Peyer's patch (tissue), 4 donors: ENCODE measurements around the gene EPHB1.

Source experiments
- POLR2A ChIP-seq, 2 donors: fragments of 450-650 bp; IDR thresholded peaks; one replicate each; pipeline ENCODE4 v1.5.1; 2017; ENCODE audit warnings: antibody characterized with exemption in 2 of 2, mild to moderate bottlenecking in 2 of 2, moderate library complexity in 2 of 2
- TF ChIP-seq, protein P1 (sequence below), 6 experiments: fragments of 450-650 bp in 4 of 6; fragments of 200-600 bp in 2 of 6; sonication (generic) in 1 of 6; IDR thresholded peaks; one replicate each; pipeline ENCODE4 v1.5.1; 2017 to 2019; ENCODE audit warnings: antibody characterized with exemption in 6 of 6, mild to moderate bottlenecking in 3 of 6, moderate library complexity in 1 of 6

DNA sequence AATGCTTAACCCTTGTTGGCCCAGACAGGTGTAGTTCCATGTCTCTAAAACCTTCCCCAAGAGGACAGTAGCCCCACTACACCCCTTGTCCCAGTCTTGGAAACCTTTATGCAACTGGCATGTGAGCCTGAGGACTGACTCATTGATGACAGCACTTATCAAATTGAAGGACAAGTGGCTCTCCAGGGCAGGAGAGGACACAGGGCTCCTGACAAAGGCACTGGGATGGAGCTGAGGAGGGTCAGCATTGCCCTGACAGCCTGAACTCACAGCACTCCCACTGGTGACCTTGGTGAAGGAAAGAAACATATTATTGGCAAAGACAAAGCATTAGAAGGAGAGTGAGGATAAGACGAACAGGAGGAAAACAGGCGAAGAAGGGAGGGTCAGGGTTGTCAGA, 139.9 kb downstream of the EPHB1 start:
- TF ChIP-seq, protein P1, sequence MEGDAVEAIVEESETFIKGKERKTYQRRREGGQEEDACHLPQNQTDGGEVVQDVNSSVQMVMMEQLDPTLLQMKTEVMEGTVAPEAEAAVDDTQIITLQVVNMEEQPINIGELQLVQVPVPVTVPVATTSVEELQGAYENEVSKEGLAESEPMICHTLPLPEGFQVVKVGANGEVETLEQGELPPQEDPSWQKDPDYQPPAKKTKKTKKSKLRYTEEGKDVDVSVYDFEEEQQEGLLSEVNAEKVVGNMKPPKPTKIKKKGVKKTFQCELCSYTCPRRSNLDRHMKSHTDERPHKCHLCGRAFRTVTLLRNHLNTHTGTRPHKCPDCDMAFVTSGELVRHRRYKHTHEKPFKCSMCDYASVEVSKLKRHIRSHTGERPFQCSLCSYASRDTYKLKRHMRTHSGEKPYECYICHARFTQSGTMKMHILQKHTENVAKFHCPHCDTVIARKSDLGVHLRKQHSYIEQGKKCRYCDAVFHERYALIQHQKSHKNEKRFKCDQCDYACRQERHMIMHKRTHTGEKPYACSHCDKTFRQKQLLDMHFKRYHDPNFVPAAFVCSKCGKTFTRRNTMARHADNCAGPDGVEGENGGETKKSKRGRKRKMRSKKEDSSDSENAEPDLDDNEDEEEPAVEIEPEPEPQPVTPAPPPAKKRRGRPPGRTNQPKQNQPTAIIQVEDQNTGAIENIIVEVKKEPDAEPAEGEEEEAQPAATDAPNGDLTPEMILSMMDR (IDR thresholded peaks at IDR 0.05), result no peak
- TF ChIP-seq POLR2A (IDR thresholded peaks at IDR 0.05), result no peak
